Activated CD8-positive, alpha-beta T cell treated with anti-CD3 and anti-CD28 coated beads for 36 hours (primary cell): ENCODE data around the gene RIPPLY2. TPM values are rescaled to one million over a fixed set of nuclear protein-coding genes. Genes with fewer than 3 reads are reported as not detected.

ENCODE experiments used
- ATAC-seq: fragments of 200-7000 bp; cut with Tn5 transposase; one replicate; pipeline ENCODE4 v1.10.0; 2021; ENCODE audit warnings: mild to moderate bottlenecking, moderate library complexity
- CTCF ChIA-PET: fragments of 350-600 bp; sonication (Branson Sonifier 250); formaldehyde crosslinking; loops from one replicate; lab custom pipeline; 2021; ENCODE audit warnings: antibody characterized with exemption; lab: Charles Lee
- POLR2A ChIA-PET: fragments of 350-600 bp; sonication (Branson Sonifier 250); formaldehyde crosslinking; loops from one replicate; lab custom pipeline; 2021; ENCODE audit warnings: antibody characterized with exemption; lab: Charles Lee
- DNase-seq: peaks from one replicate; pipeline ENCODE4 v3.0.0-alpha.2; 2020
- H3K27ac Mint-ChIP-seq: one replicate; pipeline ENCODE4 v1.8.0; 2021; ENCODE audit warnings: mild to moderate bottlenecking, mixed read lengths
- H3K27me3 Mint-ChIP-seq: one replicate; pipeline ENCODE4 v1.8.0; 2021; ENCODE audit warnings: mixed read lengths
- H3K36me3 Mint-ChIP-seq: one replicate; pipeline ENCODE4 v1.8.0; 2021; ENCODE audit warnings: low read depth, mixed read lengths
- H3K4me1 Mint-ChIP-seq: one replicate; pipeline ENCODE4 v1.8.0; 2021; ENCODE audit warnings: low read depth, mixed read lengths
- H3K4me3 Mint-ChIP-seq: one replicate; pipeline ENCODE4 v1.8.0; 2021; ENCODE audit warnings: mild to moderate bottlenecking, moderate library complexity, mixed read lengths
- H3K9me3 Mint-ChIP-seq: one replicate; pipeline ENCODE4 v1.8.0; 2021; ENCODE audit warnings: mixed read lengths
- CTCF ChIP-seq: fragments of 200-600 bp; IDR thresholded peaks from one replicate; pipeline ENCODE4 v1.8.0; 2022; ENCODE audit warnings: antibody characterized with exemption, mild to moderate bottlenecking
- intact Hi-C: fragments of 100-400 bp; cut with micrococcal nuclease; formaldehyde crosslinking; loops from one replicate; pipeline ENCODE4 v1.10.0; 2022
- total RNA-seq, 2 experiments: library from RNA; stranded (reverse); gene quantifications; one replicate each; pipeline ENCODE4 v1.2.3, GENCODE V29; 2021

The RIPPLY2 gene
- total RNA-seq, 2 experiments from 2014 or later: not detected

GRCh38 chr6:83873869-83874268, 20.7 kb downstream of the RIPPLY2 start:
- TF ChIP-seq CTCF: no peak
- Mint-ChIP-seq H3K36me3 (peaks cover 6% of the 10 kb centered on the region), H3K27ac (no peak overlapping the region), H3K4me3 (no peak overlapping the region), H3K9me3 (no peaks in the 10 kb centered on the region), H3K27me3 (no peaks in the 10 kb centered on the region), H3K4me1 (peaks cover 34% of the 10 kb centered on the region)
- intact Hi-C loops: no loop called here
- no peak for DNase-seq
- POLR2A ChIA-PET: interaction anchor here (0.6 kb wide), 1 partner anchor 9 kb away, joined by 3 read pairs; no protein-coding TSS in a partner anchor
- CTCF ChIA-PET: interaction anchor here (1.0 kb wide), 1 partner anchor 10 kb away, joined by 3 read pairs; no protein-coding TSS in a partner anchor
- ATAC-seq: no peak

- no peaks in the 10 kb centered on the region for H3K36me3 Mint-ChIP-seq
- ChIA-PET POLR2A (no interaction called here), CTCF (interaction anchor here (1.0 kb wide), 1 partner anchor 8 kb away, joined by 3 read pairs; no protein-coding TSS in a partner anchor)
- intact Hi-C loops: no loop called here
- TF ChIP-seq CTCF: no peak
- ATAC-seq (no peak), DNase-seq (no peak)
- no peak overlapping the region for H3K27ac Mint-ChIP-seq
- no peak overlapping the region for H3K4me3 Mint-ChIP-seq
- no peaks in the 10 kb centered on the region for H3K9me3 Mint-ChIP-seq
- H3K27me3 Mint-ChIP-seq: no peaks in the 10 kb centered on the region
- H3K4me1 Mint-ChIP-seq: peaks cover 40% of the 10 kb centered on the region
Observed at GRCh38 chr6:83875843-83876242, 22.7 kb downstream of the RIPPLY2 start.

DNA sequence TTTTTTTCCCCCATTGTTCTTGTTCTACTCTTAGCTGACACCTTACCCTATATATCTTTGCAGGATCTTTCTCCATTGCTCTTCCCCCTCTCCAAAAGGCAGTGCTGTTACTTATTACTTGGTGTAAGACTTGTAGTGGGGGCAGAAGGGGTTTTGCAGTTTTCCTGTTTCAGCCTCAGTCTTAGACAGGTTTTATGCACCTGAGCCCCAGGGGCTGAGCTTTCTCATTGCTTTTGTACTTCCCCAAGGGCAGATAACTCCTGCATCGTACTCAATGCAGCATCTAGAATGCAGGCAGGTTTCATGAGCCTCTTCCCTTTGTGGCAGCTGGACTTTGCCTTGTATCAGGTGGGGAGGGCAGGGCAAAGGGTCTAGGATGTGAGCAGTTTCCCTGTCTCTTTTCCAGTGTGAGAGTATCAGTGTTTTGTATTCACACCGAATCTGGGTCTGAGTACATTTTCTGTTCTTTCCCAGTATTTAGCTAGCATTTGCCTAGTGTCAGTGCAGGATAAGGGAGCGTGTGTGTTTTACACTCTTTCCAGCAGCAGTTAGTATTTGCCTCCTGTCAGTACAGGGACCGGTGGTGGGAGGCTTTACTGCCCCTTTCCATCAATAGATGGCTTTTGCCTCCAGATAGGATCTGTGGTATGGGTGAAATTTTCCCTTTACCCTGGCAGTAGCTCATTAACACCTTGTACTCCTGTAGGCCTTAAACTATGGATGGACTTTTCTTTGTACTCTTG, 25.9 kb downstream of the RIPPLY2 start:
- CTCF ChIA-PET: interaction anchor here (1.3 kb wide), 1 partner anchor 349 kb away, joined by 4 read pairs; the partner anchor contains the start of gene CEP162
- no peak overlapping the region for H3K4me3 Mint-ChIP-seq
- POLR2A ChIA-PET: no interaction called here
- ATAC-seq: no peak
- no peaks in the 10 kb centered on the region for H3K36me3 Mint-ChIP-seq
- DNase-seq: no peak
- no peaks in the 10 kb centered on the region for H3K27me3 Mint-ChIP-seq
- no peak overlapping the region for H3K27ac Mint-ChIP-seq
- no peaks in the 10 kb centered on the region for H3K9me3 Mint-ChIP-seq
- intact Hi-C loops: no loop called here
- TF ChIP-seq CTCF: no peak
- H3K4me1 Mint-ChIP-seq: peaks cover 26% of the 10 kb centered on the region

GRCh38 chr6:83879746-83880145, 26.6 kb downstream of the RIPPLY2 start:
- intact Hi-C loops: loop anchor here (5.0 kb wide), 1 partner anchor 348 kb away; the partner anchor contains the start of gene CEP162
- H3K27ac Mint-ChIP-seq: no peak overlapping the region
- H3K4me1 Mint-ChIP-seq: peaks cover 25% of the 10 kb centered on the region
- POLR2A ChIA-PET: no interaction called here
- TF ChIP-seq CTCF: no peak
- CTCF ChIA-PET: interaction anchor here (1.3 kb wide), 1 partner anchor 348 kb away, joined by 4 read pairs; the partner anchor contains the start of gene CEP162
- no peaks in the 10 kb centered on the region for H3K36me3 Mint-ChIP-seq
- DNase-seq (no peak), ATAC-seq (no peak)
- no peak overlapping the region for H3K4me3 Mint-ChIP-seq
- H3K27me3 Mint-ChIP-seq: no peaks in the 10 kb centered on the region
- no peaks in the 10 kb centered on the region for H3K9me3 Mint-ChIP-seq

DNA sequence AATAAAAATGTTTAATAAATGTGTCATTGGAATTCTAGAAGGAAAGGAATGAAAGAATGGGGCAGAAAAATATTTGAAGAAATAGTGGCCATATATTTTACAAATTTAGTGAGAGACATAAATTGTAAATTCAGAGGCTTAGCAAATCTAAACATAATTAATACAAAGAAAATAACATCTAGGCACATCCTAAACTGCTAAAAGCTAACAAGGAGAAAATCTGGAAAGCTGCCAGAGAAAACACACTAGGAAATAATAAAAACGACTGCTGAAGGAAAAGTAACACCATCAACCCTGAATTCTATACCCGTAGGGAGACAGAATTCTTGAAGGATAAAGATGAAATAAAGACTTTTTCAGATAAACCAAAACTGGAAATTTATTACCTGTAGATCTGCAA, 30.1 kb downstream of the RIPPLY2 start:
- Mint-ChIP-seq H3K27ac (no peak overlapping the region), H3K4me3 (no peak overlapping the region), H3K4me1 (peaks cover 15% of the 10 kb centered on the region), H3K36me3 (no peaks in the 10 kb centered on the region), H3K9me3 (no peaks in the 10 kb centered on the region), H3K27me3 (no peaks in the 10 kb centered on the region)
- DNase-seq: no peak
- POLR2A ChIA-PET: interaction anchor here (0.7 kb wide), 1 partner anchor 9 kb away, joined by 3 read pairs; no protein-coding TSS in a partner anchor
- CTCF ChIA-PET: interaction anchor here (2.4 kb wide), 1 partner anchor 24 kb away, joined by 12 read pairs; the partner anchor contains the start of gene CYB5R4
- no peak for ATAC-seq
- intact Hi-C loops: loop anchor here (5.0 kb wide), 1 partner anchor 344 kb away; the partner anchor contains the start of gene CEP162
- TF ChIP-seq CTCF: no peak
